HG02852 (cell line): ENCODE results near the gene TRIM47.

Experiments used
- ATAC-seq: cut with Tn5 transposase; IDR thresholded peaks from one replicate; pipeline ENCODE4 v1.9.1; 2021; ENCODE audit warnings: mild to moderate bottlenecking, moderate library complexity; ENCODE audit not compliant: unreplicated experiment

TRIM47 gene

GRCh38 chr17:75848523-75849278 lies 29.7 kb downstream of the TRIM47 start:
- no peak for ATAC-seq

GRCh38 chr17:75847614-75848522 lies 30.5 kb downstream of the TRIM47 start:
- no peak for ATAC-seq

- no peak for ATAC-seq
These were observed 31.4 kb downstream of the TRIM47 start for GRCh38 chr17:75846692-75847613.

GRCh38 chr17:75845933-75846691 lies 32.3 kb downstream of the TRIM47 start:
- no peak for ATAC-seq

GRCh38 chr17:75845058-75845711 lies 33.2 kb downstream of the TRIM47 start:
- peak; percentile 72 for ATAC-seq

GRCh38 chr17:75844530-75845057 lies 33.8 kb downstream of the TRIM47 start:
- peak; percentile 18 for ATAC-seq

- ATAC-seq, result no peak
These were observed 34.5 kb downstream of the TRIM47 start, which contains the start of gene UNC13D for GRCh38 chr17:75843577-75844529. UNC13D (minus strand) TSS chr17:75844404; CDS start chr17:75844337, 67 bp downstream.

GRCh38 chr17:75842963-75843576 lies 35.3 kb downstream of the TRIM47 start:
- no peak for ATAC-seq

- ATAC-seq, result no peak
These were observed 36.0 kb downstream of the TRIM47 start for GRCh38 chr17:75842411-75842810.

- no peak for ATAC-seq
These were observed 37.6 kb downstream of the TRIM47 start for GRCh38 chr17:75840799-75841164.

- ATAC-seq, result no peak
These were observed 38.2 kb downstream of the TRIM47 start for GRCh38 chr17:75839942-75840798.

- ATAC-seq, result no peak
These were observed 40.0 kb downstream of the TRIM47 start for GRCh38 chr17:75838410-75838809.

GRCh38 chr17:75837899-75838298 lies 40.5 kb downstream of the TRIM47 start:
- no peak for ATAC-seq

- ATAC-seq, result no peak
These were observed 41.8 kb downstream of the TRIM47 start for GRCh38 chr17:75836605-75837004.

- ATAC-seq, result no peak
These were observed 42.8 kb downstream of the TRIM47 start for GRCh38 chr17:75835654-75835987.

- ATAC-seq, result no peak
These were observed 43.3 kb downstream of the TRIM47 start for GRCh38 chr17:75834928-75835653.
